Epithelial cell of esophagus (primary cell): Measurements from ENCODE around the gene STEAP2.

ENCODE experiments used
- DNase-seq: peaks from one replicate; pipeline ENCODE4 v3.0.0; 2010; ENCODE audit warnings: low read depth
- H3K4me3 ChIP-seq: 2 replicates; pipeline ENCODE4 v1.5.1; 2011; ENCODE audit warnings: mild to moderate bottlenecking, low read length, control low read depth
- CTCF ChIP-seq: IDR thresholded peaks from 2 replicates; pipeline ENCODE4 v1.5.1; 2011; ENCODE audit warnings: low read depth, mild to moderate bottlenecking, low read length, control low read depth, inconsistent platforms; ENCODE audit not compliant: insufficient read depth; ENCODE audit errors: missing control alignments

STEAP2 gene

GRCh38 chr7:90239625-90240228, 28.2 kb downstream of the STEAP2 start:
- H3K4me3 ChIP-seq = no peak overlapping the region
- no peak for TF ChIP-seq CTCF
- no peak for DNase-seq

- no peak overlapping the region for H3K4me3 ChIP-seq
- no peak for TF ChIP-seq CTCF
- DNase-seq = no peak
These were observed 31.0 kb downstream of the STEAP2 start for GRCh38 chr7:90242369-90243168.

- no peak overlapping the region for H3K4me3 ChIP-seq
- no peak for DNase-seq
- no peak for TF ChIP-seq CTCF
These were observed 32.0 kb downstream of the STEAP2 start for GRCh38 chr7:90243556-90243955.

GRCh38 chr7:90244565-90244908, 33.0 kb downstream of the STEAP2 start:
- no peak for TF ChIP-seq CTCF
- peak overlapping the region; percentile 88 for H3K4me3 ChIP-seq
- DNase-seq = no peak

- peak within 1 kb of the TSS; percentile 88 for H3K4me3 ChIP-seq
- peak; percentile 89 for DNase-seq
- peak; percentile 54 for TF ChIP-seq CTCF
These were observed 33.6 kb downstream of the STEAP2 start, which contains the start of gene CFAP69 for GRCh38 chr7:90244909-90245851. Gene CFAP69, plus strand, starts transcription at chr7:90245174. Its CDS starts 251 bp downstream, at chr7:90245425.

- TF ChIP-seq CTCF = no peak
- H3K4me3 ChIP-seq = peak overlapping the region; percentile 88
- DNase-seq = no peak
These were observed 34.6 kb downstream of the STEAP2 start for GRCh38 chr7:90246171-90246570.
